Dermis microvascular lymphatic vessel endothelial cell (primary cell): ENCODE results near the gene UHRF2. TPM values are rescaled to one million over a fixed set of nuclear protein-coding genes. Genes with fewer than 3 reads are reported as not detected.
A peak's percentile ranks its signal among the peaks of the same experiment; 100 is the strongest.
"Not testable (repeated sequence)": the region's sequence is repeated elsewhere in the genome, so short reads cannot be mapped to it uniquely, and the experiment has no call there.

Experiments used
- DNase-seq, 2 donors: peaks; one replicate each; pipeline versions ENCODE4 v3.0.0 to v3.0.0-alpha.2; 2010; ENCODE audit warnings: low read depth in 2 of 2
- total RNA-seq: library from RNA; depleted of rRNA; stranded (reverse); fragments of >200 nt; gene quantifications from 2 replicates; pipeline ENCODE4 v1.2.1, GENCODE V29; 2014

UHRF2 gene
- total RNA-seq, 1 donor from 2014 or later: 59.8 TPM

- DNase-seq: no peak
Measured at GRCh38 chr9:6428940-6429889, 16.2 kb downstream of the UHRF2 start.

DNA sequence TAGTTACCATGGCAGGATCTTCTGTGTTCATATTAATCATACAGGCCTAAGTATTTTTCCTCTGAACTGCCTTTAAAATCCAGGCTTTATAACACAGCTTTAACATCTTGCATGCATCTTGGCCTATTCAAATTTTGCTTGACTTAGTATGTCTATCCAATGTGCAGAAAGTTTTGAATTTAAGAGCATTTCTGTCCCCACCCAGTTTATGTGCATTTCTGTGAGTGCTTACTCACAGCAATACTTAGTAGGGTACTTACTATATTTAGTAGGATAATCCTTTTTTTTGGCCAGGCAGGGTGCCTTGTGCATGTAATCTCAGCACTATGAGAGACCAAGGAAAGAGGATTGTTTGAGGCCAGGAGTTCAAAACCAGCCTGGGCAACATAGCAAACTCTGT lies 18.0 kb downstream of the UHRF2 start:
- no peak for DNase-seq

DNA sequence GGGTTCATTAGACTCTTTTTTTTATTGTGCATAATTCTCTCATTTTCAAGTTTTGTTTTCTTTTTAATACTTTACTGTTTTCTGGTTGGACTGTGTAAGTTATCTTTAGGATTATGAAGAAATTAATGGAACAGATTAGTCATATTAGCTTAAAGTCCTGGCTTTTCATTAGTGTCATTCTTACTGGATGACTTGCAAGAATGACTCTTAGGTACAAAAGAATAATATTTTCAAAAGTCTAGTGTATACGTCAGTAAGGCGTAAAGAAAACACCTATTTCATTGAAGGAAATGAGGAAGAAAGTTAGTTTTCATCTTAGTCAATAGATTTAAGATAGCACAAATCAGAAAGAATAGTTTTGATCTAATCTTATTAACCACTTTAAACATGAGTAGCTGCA lies 20.4 kb downstream of the UHRF2 start:
- DNase-seq: peak in 1 of 2 donors; percentile 53

- no peak for DNase-seq
Measured at GRCh38 chr9:6439051-6439703, 26.2 kb downstream of the UHRF2 start.

- no peak for DNase-seq
Measured at GRCh38 chr9:6440405-6440804, 27.4 kb downstream of the UHRF2 start.

GRCh38 chr9:6441269-6441668 lies 28.3 kb downstream of the UHRF2 start:
- no peak for DNase-seq

DNA sequence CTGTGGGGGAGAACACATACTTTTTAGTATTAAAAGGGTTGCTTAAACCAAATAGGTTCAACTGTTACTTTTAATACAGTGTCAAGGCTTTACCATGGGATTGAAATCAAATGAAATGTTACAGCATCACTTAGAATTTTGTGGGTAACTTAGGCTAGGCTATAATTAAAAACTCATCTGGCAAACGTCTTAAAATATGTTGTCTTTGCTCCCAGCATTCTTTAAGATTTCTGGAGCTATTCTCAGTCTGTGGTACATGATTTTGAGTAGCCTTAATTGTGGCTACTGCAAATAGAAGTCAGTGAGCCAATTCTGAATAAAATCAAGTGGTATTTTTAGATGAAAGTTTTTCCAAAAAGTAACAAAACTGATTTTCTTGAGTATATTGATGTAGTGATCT lies 30.7 kb downstream of the UHRF2 start:
- no peak for DNase-seq

DNA sequence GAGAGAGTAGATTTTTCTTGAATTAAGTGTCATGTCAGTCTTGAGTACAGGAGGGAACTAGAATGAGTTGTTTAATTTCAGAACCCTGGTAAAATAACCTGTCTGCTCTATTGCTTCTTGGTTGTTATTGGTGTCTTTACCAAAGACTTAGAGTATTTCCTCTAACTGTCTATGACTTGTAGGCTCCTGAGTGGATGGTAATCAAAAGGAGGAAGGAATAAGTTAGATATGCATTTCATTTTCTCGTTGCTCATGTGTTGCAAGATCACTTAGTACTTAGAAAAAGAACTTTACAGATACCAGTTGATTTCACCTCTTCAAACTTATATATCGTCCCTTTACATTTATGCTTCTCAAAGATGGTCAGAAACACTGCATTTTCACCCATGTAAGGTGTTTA lies 31.1 kb downstream of the UHRF2 start:
- DNase-seq: no peak

GRCh38 chr9:6449086-6449485 lies 36.1 kb downstream of the UHRF2 start:
- DNase-seq: no peak

DNA sequence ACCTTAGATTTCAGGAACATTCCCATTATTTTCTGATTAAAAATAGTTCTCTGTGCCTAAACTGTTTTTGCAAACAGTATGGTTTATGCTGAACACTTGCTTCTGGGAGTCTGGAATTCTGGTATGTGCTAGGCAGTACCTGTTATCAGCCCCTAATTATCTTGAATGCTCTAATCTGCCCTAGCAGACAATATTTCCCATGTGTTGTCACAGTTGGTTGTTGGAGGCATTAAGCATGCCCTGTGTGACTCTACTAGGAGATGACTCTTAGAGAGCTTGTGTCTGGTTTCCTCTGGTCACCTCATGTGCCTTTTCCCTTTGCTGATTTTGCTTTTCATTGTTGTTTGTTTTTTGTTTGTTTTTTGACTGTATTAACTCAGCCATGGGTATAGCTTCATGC lies 36.6 kb downstream of the UHRF2 start:
- DNase-seq: peak in 1 of 2 donors; percentile 53

- DNase-seq: peak; percentile 10 to 49
Measured at GRCh38 chr9:6450641-6451375, 37.8 kb downstream of the UHRF2 start.

DNA sequence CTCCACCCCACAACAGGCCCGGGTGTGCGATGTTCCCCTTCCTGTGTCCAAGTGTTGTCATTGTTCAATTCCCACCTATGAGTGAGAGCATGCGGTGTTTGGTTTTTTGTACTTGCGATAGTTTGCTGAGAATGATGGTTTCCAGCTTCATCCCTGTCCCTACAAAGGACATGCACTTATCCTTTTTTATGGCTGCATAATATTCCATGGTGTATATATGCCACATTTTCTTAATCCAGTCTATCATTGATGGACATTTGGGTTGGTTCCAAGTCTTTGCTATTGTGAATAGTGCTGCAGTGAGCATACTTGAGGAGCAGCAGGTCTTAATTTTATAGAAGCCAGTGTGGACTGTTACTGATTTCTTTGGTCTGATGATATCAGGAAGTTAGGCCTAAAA lies 42.3 kb downstream of the UHRF2 start:
- not testable (repeated sequence) for DNase-seq

DNA sequence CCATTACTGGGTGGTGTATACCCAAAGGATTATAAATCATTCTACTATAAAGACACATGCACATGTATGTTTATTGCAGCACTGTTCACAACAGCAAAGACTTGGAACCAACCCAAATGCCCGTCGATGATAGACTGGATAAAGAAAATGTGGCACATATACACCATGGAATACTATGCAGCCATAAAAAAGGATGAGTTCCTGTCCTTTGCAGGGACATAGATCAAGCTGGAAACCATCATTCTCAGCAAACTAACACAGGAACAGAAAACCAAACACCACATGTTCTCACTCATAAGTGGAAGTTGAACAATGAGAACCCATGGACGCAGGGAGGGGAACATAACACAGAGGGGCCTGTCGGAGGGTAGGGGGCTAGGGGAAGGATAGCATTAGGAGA lies 45.7 kb downstream of the UHRF2 start:
- not testable (repeated sequence) for DNase-seq

DNA sequence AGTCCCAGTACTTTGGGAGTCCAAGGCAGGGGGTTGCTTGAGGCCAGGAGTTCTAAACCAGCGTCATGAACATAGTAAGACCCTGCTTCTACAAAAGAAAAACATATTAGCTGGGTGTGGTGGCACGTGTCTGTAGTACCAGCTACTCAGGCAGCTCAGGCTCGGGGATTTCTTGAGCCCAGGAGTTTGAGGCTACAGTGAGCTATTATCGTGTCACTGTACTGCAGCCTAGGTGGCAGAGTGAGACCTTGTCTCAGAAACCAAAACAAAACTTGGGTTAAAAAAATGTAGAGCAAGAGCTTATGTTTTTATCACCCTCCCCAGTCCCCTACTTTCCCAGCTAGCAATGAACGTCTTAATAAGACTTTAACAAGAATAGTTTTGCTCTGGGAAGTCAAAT lies 46.7 kb downstream of the UHRF2 start:
- no peak for DNase-seq

DNA sequence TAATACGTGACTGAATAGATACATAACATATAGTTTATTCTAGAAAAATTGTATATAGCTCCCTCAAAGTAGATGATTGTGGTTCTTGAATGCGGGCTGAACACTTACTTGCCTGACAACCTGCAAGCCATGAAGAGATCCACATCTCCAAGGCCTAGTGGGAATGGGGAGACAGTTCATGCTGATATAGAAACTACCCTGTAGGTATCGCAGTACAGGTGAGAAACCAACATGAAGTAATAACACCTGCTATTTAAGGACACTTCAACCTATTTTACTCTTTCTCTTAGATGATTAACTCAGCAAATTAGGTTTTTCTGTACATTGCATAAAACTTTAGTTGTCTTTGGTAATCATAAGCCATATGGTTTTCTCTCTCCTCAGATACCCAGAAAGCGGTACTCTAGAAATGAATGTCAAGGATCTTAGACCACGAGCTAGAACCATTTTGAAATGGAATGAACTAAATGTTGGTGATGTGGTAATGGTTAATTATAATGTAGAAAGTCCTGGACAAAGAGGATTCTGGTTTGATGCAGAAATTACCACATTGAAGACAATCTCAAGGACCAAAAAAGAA lies 47.3 kb downstream of the UHRF2 start:
- no peak for DNase-seq

- DNase-seq: no peak
Measured at GRCh38 chr9:6461619-6462018, 48.6 kb downstream of the UHRF2 start.

DNA sequence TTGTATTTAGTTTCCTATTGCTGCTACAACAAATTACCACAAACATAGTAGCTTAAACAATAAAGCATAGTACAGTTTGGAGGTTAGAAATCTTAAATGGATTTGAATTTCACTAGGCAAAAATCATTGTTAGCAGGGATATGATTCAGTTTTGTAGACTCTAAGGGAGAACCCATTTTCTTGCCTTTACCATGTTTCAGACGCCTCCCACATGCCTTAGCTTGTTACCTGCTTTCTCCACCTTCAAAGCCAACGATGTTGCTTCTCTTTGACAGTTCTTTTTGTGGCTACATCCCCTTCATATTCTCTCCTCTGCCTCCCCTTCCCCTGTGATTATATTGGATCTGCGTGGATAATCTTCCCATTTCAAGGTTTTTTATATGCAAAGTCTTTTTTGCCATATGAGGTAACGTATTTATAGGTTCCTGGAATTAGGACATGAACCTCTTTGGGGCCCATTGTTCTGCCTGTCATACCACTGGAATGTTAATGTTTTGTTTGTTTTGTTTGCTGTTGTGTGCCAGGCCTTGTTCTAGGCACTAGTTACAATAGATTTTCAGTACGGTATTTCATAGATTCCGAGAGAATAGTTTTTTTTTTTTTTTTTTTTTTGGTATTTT lies 54.1 kb downstream of the UHRF2 start:
- peak; percentile 43 to 64 for DNase-seq

- no peak for DNase-seq
Measured at GRCh38 chr9:6471231-6471850, 58.3 kb downstream of the UHRF2 start.

DNA sequence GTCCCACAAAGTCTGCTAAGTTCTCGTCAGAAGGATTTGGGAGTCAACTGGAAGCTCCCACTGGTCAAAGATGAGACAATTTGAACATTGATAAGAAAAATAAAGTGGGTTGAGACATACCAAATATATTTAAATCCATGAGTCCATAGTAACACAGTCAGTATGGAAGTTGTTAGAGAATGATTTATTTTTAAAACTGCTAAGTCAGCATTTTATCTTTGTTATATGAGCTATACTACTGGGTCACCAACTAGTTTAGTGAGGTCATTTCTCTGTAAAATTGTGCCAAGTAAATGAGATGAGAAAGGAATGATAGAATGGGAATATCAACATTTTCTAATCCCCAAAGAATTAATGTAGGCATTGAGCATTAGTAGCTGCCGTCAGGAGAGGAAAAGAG lies 60.2 kb downstream of the UHRF2 start:
- no peak for DNase-seq

- no peak for DNase-seq
Measured at GRCh38 chr9:6479959-6480358, 67.0 kb downstream of the UHRF2 start.

DNA sequence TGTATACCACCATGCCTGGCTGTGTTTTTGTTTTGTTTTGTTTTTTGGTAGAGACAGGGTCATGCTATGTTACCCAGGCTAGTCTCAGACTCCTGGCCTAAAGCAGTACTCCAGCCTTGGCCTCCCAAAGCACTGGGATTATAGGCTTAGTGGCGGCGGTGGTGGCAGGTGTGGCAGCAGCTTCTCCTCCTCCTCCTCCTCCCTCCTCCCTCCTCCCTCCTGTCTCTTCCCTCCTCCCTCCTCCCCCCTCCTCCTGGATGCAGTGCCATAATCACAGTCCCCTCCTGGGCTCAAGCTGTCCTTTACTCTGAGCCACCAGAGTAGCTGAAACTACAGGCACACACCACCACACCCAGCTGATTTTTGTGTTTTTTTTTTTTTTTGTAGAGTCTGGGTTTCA lies 71.2 kb downstream of the UHRF2 start:
- DNase-seq: no peak
